Measurements from ENCODE around the gene EARS2.

DNA sequence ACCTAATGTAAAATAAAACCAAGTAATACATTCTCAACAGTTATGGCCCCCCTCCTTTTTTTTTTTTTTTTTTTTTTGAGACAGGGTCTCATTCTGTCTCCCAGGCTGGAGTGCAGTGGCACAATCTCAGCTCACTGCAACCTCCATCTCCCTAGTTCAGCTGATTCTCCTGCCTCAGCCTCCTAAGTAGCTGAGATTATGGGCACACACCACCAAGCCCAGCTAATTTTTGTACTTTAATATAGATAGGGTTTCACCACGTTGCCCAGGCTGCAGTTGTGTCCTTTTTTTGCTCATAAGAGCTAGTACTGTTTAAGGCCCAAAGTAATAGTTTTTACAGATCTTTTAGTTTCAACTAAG is 18.3 kb downstream of the EARS2 start:
- TF ChIP-seq, protein P1, sequence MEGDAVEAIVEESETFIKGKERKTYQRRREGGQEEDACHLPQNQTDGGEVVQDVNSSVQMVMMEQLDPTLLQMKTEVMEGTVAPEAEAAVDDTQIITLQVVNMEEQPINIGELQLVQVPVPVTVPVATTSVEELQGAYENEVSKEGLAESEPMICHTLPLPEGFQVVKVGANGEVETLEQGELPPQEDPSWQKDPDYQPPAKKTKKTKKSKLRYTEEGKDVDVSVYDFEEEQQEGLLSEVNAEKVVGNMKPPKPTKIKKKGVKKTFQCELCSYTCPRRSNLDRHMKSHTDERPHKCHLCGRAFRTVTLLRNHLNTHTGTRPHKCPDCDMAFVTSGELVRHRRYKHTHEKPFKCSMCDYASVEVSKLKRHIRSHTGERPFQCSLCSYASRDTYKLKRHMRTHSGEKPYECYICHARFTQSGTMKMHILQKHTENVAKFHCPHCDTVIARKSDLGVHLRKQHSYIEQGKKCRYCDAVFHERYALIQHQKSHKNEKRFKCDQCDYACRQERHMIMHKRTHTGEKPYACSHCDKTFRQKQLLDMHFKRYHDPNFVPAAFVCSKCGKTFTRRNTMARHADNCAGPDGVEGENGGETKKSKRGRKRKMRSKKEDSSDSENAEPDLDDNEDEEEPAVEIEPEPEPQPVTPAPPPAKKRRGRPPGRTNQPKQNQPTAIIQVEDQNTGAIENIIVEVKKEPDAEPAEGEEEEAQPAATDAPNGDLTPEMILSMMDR (IDR thresholded peaks at IDR 0.05), result no peak
- TF ChIP-seq POLR2A (IDR thresholded peaks at IDR 0.05), result no peak
